Peyer's patch (tissue), 4 donors: ENCODE data around the gene TRIM27.

Experiments used
- POLR2A ChIP-seq, 2 donors: fragments of 450-650 bp; IDR thresholded peaks; one replicate each; pipeline ENCODE4 v1.5.1; 2017; ENCODE audit warnings: antibody characterized with exemption in 2 of 2, mild to moderate bottlenecking in 2 of 2, moderate library complexity in 2 of 2
- TF ChIP-seq, protein P1 (sequence below), 6 experiments: fragments of 450-650 bp in 4 of 6; fragments of 200-600 bp in 2 of 6; sonication (generic) in 1 of 6; IDR thresholded peaks; one replicate each; pipeline ENCODE4 v1.5.1; 2017 to 2019; ENCODE audit warnings: antibody characterized with exemption in 6 of 6, mild to moderate bottlenecking in 3 of 6, moderate library complexity in 1 of 6

DNA sequence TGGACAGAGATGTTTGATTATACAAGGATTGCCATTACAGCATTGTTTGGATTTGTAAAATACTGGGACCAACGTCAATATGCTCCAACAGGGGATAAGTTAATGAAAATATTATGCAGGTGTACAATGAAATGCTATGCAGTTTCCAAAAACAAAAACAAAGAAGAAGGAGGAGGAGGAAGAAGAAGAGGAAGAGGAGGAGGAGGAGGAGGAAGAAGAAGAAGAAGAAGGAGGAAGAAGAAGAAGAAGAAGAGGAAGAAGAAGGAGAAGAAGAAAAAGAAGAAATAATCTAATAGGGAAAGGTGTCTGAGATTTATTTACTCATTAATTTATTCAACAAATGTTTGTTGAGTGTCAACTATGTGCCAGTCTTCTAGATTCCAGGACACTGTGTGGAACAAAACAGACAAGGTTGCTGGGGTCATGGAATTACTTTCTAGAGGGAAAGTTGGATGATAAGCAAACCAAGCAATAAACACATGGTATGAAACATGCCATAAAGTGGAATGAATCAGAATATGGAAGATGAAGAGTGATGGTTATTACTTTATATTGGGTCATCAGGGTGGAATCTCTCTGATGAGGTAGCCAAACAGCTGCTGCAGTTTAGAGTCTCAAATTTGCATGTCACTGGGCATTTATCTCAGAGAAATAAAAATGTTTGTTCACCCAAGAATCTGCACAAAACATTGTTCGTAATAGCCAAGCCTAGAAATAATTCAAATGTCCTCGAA, 6.3 kb upstream of the TRIM27 start:
- TF ChIP-seq, protein P1, sequence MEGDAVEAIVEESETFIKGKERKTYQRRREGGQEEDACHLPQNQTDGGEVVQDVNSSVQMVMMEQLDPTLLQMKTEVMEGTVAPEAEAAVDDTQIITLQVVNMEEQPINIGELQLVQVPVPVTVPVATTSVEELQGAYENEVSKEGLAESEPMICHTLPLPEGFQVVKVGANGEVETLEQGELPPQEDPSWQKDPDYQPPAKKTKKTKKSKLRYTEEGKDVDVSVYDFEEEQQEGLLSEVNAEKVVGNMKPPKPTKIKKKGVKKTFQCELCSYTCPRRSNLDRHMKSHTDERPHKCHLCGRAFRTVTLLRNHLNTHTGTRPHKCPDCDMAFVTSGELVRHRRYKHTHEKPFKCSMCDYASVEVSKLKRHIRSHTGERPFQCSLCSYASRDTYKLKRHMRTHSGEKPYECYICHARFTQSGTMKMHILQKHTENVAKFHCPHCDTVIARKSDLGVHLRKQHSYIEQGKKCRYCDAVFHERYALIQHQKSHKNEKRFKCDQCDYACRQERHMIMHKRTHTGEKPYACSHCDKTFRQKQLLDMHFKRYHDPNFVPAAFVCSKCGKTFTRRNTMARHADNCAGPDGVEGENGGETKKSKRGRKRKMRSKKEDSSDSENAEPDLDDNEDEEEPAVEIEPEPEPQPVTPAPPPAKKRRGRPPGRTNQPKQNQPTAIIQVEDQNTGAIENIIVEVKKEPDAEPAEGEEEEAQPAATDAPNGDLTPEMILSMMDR (IDR thresholded peaks at IDR 0.05) = no peak
- no peak for TF ChIP-seq POLR2A (IDR thresholded peaks at IDR 0.05)
